Esophagus (tissue), 2 donors: ENCODE data around the gene ATXN1. TPM values are rescaled to one million over a fixed set of nuclear protein-coding genes. Genes with fewer than 3 reads are reported as not detected.

ENCODE experiments used
- H3K27ac ChIP-seq, 2 donors: one replicate each; pipeline ENCODE4 v1.5.1; 2013; ENCODE audit warnings: low read depth in 2 of 2, mild to moderate bottlenecking in 2 of 2, inconsistent platforms in 1 of 2, low read length in 1 of 2, moderate library complexity in 1 of 2
- H3K27me3 ChIP-seq, 2 donors: one replicate each; pipeline ENCODE4 v1.6.1; 2013; ENCODE audit warnings: low read length in 2 of 2, control low read depth in 1 of 2, mild to moderate bottlenecking in 1 of 2; ENCODE audit not compliant: insufficient read depth in 2 of 2, control insufficient read depth in 1 of 2
- H3K36me3 ChIP-seq, 2 donors: one replicate each; pipeline ENCODE4 v1.6.1; 2013; ENCODE audit warnings: low read length in 1 of 2; ENCODE audit not compliant: control insufficient read depth in 2 of 2, insufficient read depth in 2 of 2
- H3K4me1 ChIP-seq, 2 donors: one replicate each; pipeline ENCODE4 v1.6.1; 2013; ENCODE audit warnings: low read length in 1 of 2; ENCODE audit not compliant: control insufficient read depth in 2 of 2, insufficient read depth in 2 of 2
- H3K4me3 ChIP-seq, 2 donors: one replicate each; pipeline ENCODE4 v1.5.1; 2013; ENCODE audit warnings: low read length in 2 of 2, mild to moderate bottlenecking in 2 of 2, low read depth in 1 of 2, moderate library complexity in 1 of 2
- H3K9me3 ChIP-seq, 2 donors: one replicate each; pipeline ENCODE4 v1.6.1; 2013; ENCODE audit warnings: mild to moderate bottlenecking in 2 of 2, low read depth in 1 of 2, low read length in 1 of 2, moderate library complexity in 1 of 2; ENCODE audit not compliant: control insufficient read depth in 2 of 2, insufficient read depth in 1 of 2
- WGBS, 2 donors: extraction: QIAGEN DNeasy Blood & Tissue Kit; methylation state at CpG; one replicate each; pipeline ENCODE4 v1.1.7; 2013; 5-methylcytosine and 5-hydroxymethylcytosine counted together
- polyA plus RNA-seq, 2 donors: library from polyadenylated mRNA; stranded (reverse); fragments of 200-250 nt; gene quantifications; one replicate each; pipeline ENCODE4 v1.2.3, GENCODE V29; 2013
- donor health status: healthy with polysubstance abuse.
- donor health status: Bipolar disorder and iron deficiency.

ATXN1 gene
- polyA plus RNA-seq, 2 donors = 4.3 to 8.8 TPM

GRCh38 chr6:16764188-16764950 is 3.1 kb upstream of the ATXN1 start:
- WGBS, 2 donors = 67 to 69% methylated on average over 3 of the region's 3 CpGs
- Histone ChIP-seq H3K27me3 (no peaks in the 10 kb centered on the region), H3K27ac (no peak overlapping the region)

GRCh38 chr6:16762550-16763477 is 1.6 kb upstream of the ATXN1 start:
- 1% methylated on average over 32 of the region's 32 CpGs for WGBS, 2 donors
- Histone ChIP-seq H3K4me1 (no peaks in the 10 kb centered on the region), H3K4me3 (peak overlapping the region; percentile 68 to 84), H3K9me3 (no peaks in the 10 kb centered on the region), H3K36me3 (no peaks in the 10 kb centered on the region), H3K27ac (peak overlapping the region; percentile 97 to 99), H3K27me3 (no peaks in the 10 kb centered on the region)

More at GRCh38 chr6:16764188-16764950, 3.1 kb upstream of the ATXN1 start:
- no peaks in the 10 kb centered on the region for H3K9me3 ChIP-seq
- H3K4me3 ChIP-seq = no peak overlapping the region
- H3K36me3 ChIP-seq = no peaks in the 10 kb centered on the region
- no peaks in the 10 kb centered on the region for H3K4me1 ChIP-seq

- Histone ChIP-seq H3K27me3 (no peaks in the 10 kb centered on the region), H3K4me3 (peak overlapping the region; percentile 68 to 84), H3K36me3 (no peaks in the 10 kb centered on the region), H3K9me3 (no peaks in the 10 kb centered on the region), H3K4me1 (no peaks in the 10 kb centered on the region), H3K27ac (peak overlapping the region; percentile 97 to 99)
- 0% methylated on average over 21 of the region's 21 CpGs for WGBS, 2 donors
Observed at GRCh38 chr6:16762268-16762549, 949 bp upstream of the ATXN1 start.

- H3K4me3 ChIP-seq = peak overlapping the region; percentile 70 to 84
- 0% methylated on average over 59 to 69 of the region's 71 CpGs for WGBS, 2 donors
- no peaks in the 10 kb centered on the region for H3K27me3 ChIP-seq
- H3K27ac ChIP-seq = peak overlapping the region; percentile 97 to 99
- no peaks in the 10 kb centered on the region for H3K9me3 ChIP-seq
- no peaks in the 10 kb centered on the region for H3K4me1 ChIP-seq
- H3K36me3 ChIP-seq = no peaks in the 10 kb centered on the region
Observed at GRCh38 chr6:16761471-16762267, 409 bp upstream of the ATXN1 start.

GRCh38 chr6:16759646-16760515 is 1.4 kb downstream of the ATXN1 start:
- Histone ChIP-seq H3K9me3 (no peaks in the 10 kb centered on the region), H3K27ac (peak overlapping the region; percentile 97 to 99), H3K27me3 (no peaks in the 10 kb centered on the region), H3K36me3 (no peaks in the 10 kb centered on the region), H3K4me1 (no peaks in the 10 kb centered on the region), H3K4me3 (peak overlapping the region; percentile 70 to 84)
- 0 to 1% methylated on average over 78 to 87 of the region's 87 CpGs for WGBS, 2 donors

GRCh38 chr6:16759181-16759645 is 2.0 kb downstream of the ATXN1 start:
- WGBS, 2 donors = 0% methylated on average over 8 of the region's 8 CpGs
- H3K4me3 ChIP-seq = peak overlapping the region; percentile 70 to 84
- no peaks in the 10 kb centered on the region for H3K36me3 ChIP-seq
- H3K9me3 ChIP-seq = no peaks in the 10 kb centered on the region
- peak overlapping the region; percentile 97 to 99 for H3K27ac ChIP-seq
- H3K4me1 ChIP-seq = no peaks in the 10 kb centered on the region
- no peaks in the 10 kb centered on the region for H3K27me3 ChIP-seq

- Histone ChIP-seq H3K27me3 (no peaks in the 10 kb centered on the region), H3K4me3 (peak overlapping the region in 1 of 2 donors; percentile 84), H3K36me3 (no peaks in the 10 kb centered on the region), H3K4me1 (no peaks in the 10 kb centered on the region), H3K9me3 (no peaks in the 10 kb centered on the region), H3K27ac (peak overlapping the region; percentile 5 to 28)
- 36 to 39% methylated on average over 9 of the region's 9 CpGs for WGBS, 2 donors
Observed at GRCh38 chr6:16758163-16758975, 2.9 kb downstream of the ATXN1 start.

- Histone ChIP-seq H3K27ac (no peak overlapping the region), H3K36me3 (no peaks in the 10 kb centered on the region), H3K9me3 (no peaks in the 10 kb centered on the region), H3K4me1 (no peaks in the 10 kb centered on the region), H3K27me3 (no peaks in the 10 kb centered on the region), H3K4me3 (no peak overlapping the region)
- WGBS, 2 donors = 48 to 70% methylated on average over 1 of the region's 1 CpG
Observed at GRCh38 chr6:16757332-16757731, 3.9 kb downstream of the ATXN1 start.
